Endothelial cell of umbilical vein (primary cell): ENCODE measurements around the gene FAM219B. TPM values are rescaled to one million over a fixed set of nuclear protein-coding genes. Genes with fewer than 3 reads are reported as not detected.

ENCODE experiments used
- BruUV-seq: library from RNA; stranded (reverse); fragments of 400-500 nt; replicated peaks from 2 replicates; lab custom pipeline; 2021; lab: Mats Ljungman, UMichigan
- CTCF ChIA-PET: fragments of 300-600, 350-600 bp; sonication (Branson Sonifier 250); formaldehyde crosslinking; loops from one replicate; lab custom pipeline; 2021; ENCODE audit warnings: antibody characterized with exemption, inconsistent platforms; lab: Charles Lee
- POLR2A ChIA-PET: fragments of 300-600, 350-600 bp; sonication (Branson Sonifier 250); formaldehyde crosslinking; loops from one replicate; lab custom pipeline; 2021; ENCODE audit warnings: antibody characterized with exemption, inconsistent platforms; lab: Charles Lee
- DNase-seq: peaks from one replicate; pipeline ENCODE4 v3.0.0-alpha.2; 2011; ENCODE audit warnings: low read depth, low spot score
- FAIRE-seq: peaks from 2 replicates; lab custom pipeline; 2011; peaks lifted over from hg19 to GRCh38; lab: Jason Lieb, UNC
- H2AFZ ChIP-seq: 2 replicates; pipeline ENCODE4 v1.6.0; 2012; ENCODE audit warnings: low read depth, low read length, control low read depth, inconsistent platforms
- H3K27ac ChIP-seq: 2 replicates; pipeline ENCODE4 v1.5.1; 2011; ENCODE audit warnings: low read depth, mild to moderate bottlenecking, control low read depth, low read length, moderate library complexity; ENCODE audit not compliant: insufficient read depth
- H3K27me3 ChIP-seq, 2 experiments: 2 replicates each; pipeline versions ENCODE4 v1.6.0 to v1.6.1; 2011; ENCODE audit warnings: low read length in 2 of 2, mixed read lengths in 1 of 2; ENCODE audit not compliant: control insufficient read depth in 2 of 2, insufficient read depth in 2 of 2
- H3K36me3 ChIP-seq, 2 experiments: 2 replicates in 1 of 2; 3 replicates in 1 of 2; pipeline ENCODE4 v1.5.1; 2011; ENCODE audit warnings: low read length in 2 of 2, mild to moderate bottlenecking in 1 of 2, moderate library complexity in 1 of 2; ENCODE audit not compliant: control insufficient read depth in 2 of 2, insufficient read depth in 2 of 2; ENCODE audit errors: extremely low read depth in 1 of 2
- H3K4me1 ChIP-seq: 3 replicates; pipeline ENCODE4 v1.5.1; 2011; ENCODE audit warnings: mild to moderate bottlenecking, low read length; ENCODE audit not compliant: control insufficient read depth, insufficient read depth; ENCODE audit errors: extremely low read depth
- H3K4me2 ChIP-seq: 2 replicates; pipeline ENCODE4 v1.6.1; 2011; ENCODE audit warnings: low read length, control low read depth, mixed read lengths; ENCODE audit not compliant: insufficient read depth
- H3K4me3 ChIP-seq, 3 experiments: fragments of 200-600 bp in 1 of 3; sonication (generic), shearing (Covaris generic) in 1 of 3; replicated peaks in 1 of 3; 2 replicates each; pipeline ENCODE4 v1.5.1; 2011 to 2016; ENCODE audit warnings: control low read depth in 3 of 3, low read length in 3 of 3, mild to moderate bottlenecking in 2 of 3, inconsistent platforms in 1 of 3, low read depth in 1 of 3, moderate library complexity in 1 of 3; ENCODE audit not compliant: insufficient read depth in 1 of 3
- H3K79me2 ChIP-seq: 2 replicates; pipeline ENCODE4 v1.6.0; 2012; ENCODE audit warnings: low read length, inconsistent platforms; ENCODE audit not compliant: control insufficient read depth, insufficient read depth
- H3K9ac ChIP-seq: replicated peaks from 2 replicates; pipeline ENCODE3; 2011; ENCODE audit warnings: low read length, control low read depth; ENCODE audit not compliant: insufficient read depth; ENCODE audit errors: extremely low read depth
- H3K9me1 ChIP-seq: replicated peaks from 3 replicates; pipeline ENCODE4 v1.6.0; 2011; ENCODE audit warnings: mild to moderate bottlenecking, low read length; ENCODE audit not compliant: control insufficient read depth, insufficient read depth; ENCODE audit errors: extremely low read depth
- H3K9me3 ChIP-seq: replicated peaks from 2 replicates; pipeline ENCODE4 v1.5.1; 2012; ENCODE audit warnings: low read length, inconsistent platforms; ENCODE audit not compliant: control insufficient read depth, insufficient read depth
- H4K20me1 ChIP-seq: replicated peaks from 2 replicates; pipeline ENCODE3; 2011; ENCODE audit warnings: mild to moderate bottlenecking, low read length; ENCODE audit not compliant: control insufficient read depth, insufficient read depth; ENCODE audit errors: extremely low read depth
- EZH2 ChIP-seq: IDR thresholded peaks from 2 replicates; pipeline ENCODE4 v1.6.1; 2012; ENCODE audit warnings: borderline replicate concordance, low read depth, mild to moderate bottlenecking, moderate library complexity, low read length, inconsistent platforms; ENCODE audit not compliant: severe bottlenecking
- FOS ChIP-seq: IDR thresholded peaks from 2 replicates; pipeline ENCODE4 v1.6.1; 2011; ENCODE audit warnings: mild to moderate bottlenecking, low read length, moderate library complexity, borderline replicate concordance; ENCODE audit not compliant: insufficient read depth
- GATA2 ChIP-seq: IDR thresholded peaks from 2 replicates; pipeline ENCODE4 v1.7.0; 2011; ENCODE audit warnings: low read depth, mild to moderate bottlenecking, moderate library complexity, mixed read lengths, low read length; ENCODE audit not compliant: insufficient read length, insufficient read depth
- JUN ChIP-seq: IDR thresholded peaks from 2 replicates; pipeline ENCODE4 v1.6.1; 2011; ENCODE audit warnings: borderline replicate concordance, low read depth; ENCODE audit not compliant: insufficient read length, insufficient read depth
- MYC ChIP-seq: IDR thresholded peaks from one replicate; pipeline ENCODE4 v1.6.1; 2011; ENCODE audit warnings: mild to moderate bottlenecking, low read depth, low read length
- POLR2A ChIP-seq: IDR thresholded peaks from 2 replicates; pipeline ENCODE4 v1.6.1; 2012; ENCODE audit warnings: low read depth, mild to moderate bottlenecking, control low read depth, low read length
- POLR2AphosphoS5 ChIP-seq: IDR thresholded peaks from 2 replicates; pipeline ENCODE4 v1.6.1; 2012; ENCODE audit warnings: low read depth, mild to moderate bottlenecking, control low read depth, low read length, moderate library complexity; ENCODE audit not compliant: insufficient read depth
- dilution Hi-C: fragments of 300-500 bp; cut with MboI; formaldehyde crosslinking; loops from one replicate; pipeline ENCODE4 v1.15.0; 2019; ENCODE audit warnings: low sequenced_read_pairs; ENCODE audit not compliant: extremely low pct_ligation_motif_present
- intact Hi-C: fragments of 100-400 bp; cut with micrococcal nuclease; formaldehyde crosslinking; loops from one replicate; pipeline ENCODE4 v1.10.0; 2022
- polyA plus RNA-seq, 4 experiments: library from polyadenylated mRNA; depleted of rRNA in 3 of 4; stranded (reverse) in 3 of 4; unstranded in 1 of 4; fragments of >200 nt; gene quantifications; 2 replicates each; pipeline versions ENCODE4 v1.2.1 to v1.2.3, GENCODE V29; 2011 to 2012; ENCODE audit warnings: missing spikeins in 1 of 4
- total RNA-seq: library from RNA; stranded (reverse); gene quantifications from 2 replicates; pipeline ENCODE4 v1.2.3, GENCODE V29; 2021
- TF ChIP-seq, protein P1 (sequence below), 2 donors: IDR thresholded peaks; 1 replicate in 1 of 2; 2 replicates in 1 of 2; pipeline ENCODE4 v1.5.1; 2011; ENCODE audit warnings: low read length in 2 of 2, mild to moderate bottlenecking in 2 of 2, moderate library complexity in 2 of 2, control low read depth in 1 of 2, inconsistent platforms in 1 of 2, low read depth in 1 of 2; ENCODE audit not compliant: insufficient read depth in 1 of 2; ENCODE audit errors: extremely low read depth in 1 of 2
- TF ChIP-seq, protein P2 (sequence below): IDR thresholded peaks from 2 replicates; pipeline ENCODE4 v1.6.1; 2011; ENCODE audit not compliant: insufficient read depth, insufficient read length

The FAM219B gene
- total and polyA plus RNA-seq, 2 donors (not counting 3 experiments of a cell fraction or from before 2014, with no cell fraction given): 57.7 to 73.0 TPM

DNA sequence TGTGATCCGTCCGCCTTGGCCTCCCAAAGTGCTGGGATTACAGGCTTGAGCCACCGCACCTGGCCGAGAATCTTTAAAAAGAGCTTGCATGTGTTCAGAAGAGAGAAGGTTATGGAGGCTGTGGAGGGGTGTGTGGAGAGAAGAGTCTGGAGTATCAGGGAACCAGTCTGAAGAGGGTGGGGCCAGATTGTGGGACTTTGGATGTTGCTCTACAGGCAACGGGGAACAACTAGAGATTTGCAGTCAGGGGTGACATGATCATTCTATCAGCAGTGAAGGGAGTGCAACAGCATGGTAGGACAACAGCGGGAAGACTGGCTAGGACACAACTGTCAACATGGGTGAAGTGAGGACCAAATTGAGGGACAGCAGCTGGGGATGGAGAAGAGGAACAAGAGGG, 42.4 kb downstream of the FAM219B start:
- no peak for FAIRE-seq
- BruUV-seq: no TSS peak

DNA sequence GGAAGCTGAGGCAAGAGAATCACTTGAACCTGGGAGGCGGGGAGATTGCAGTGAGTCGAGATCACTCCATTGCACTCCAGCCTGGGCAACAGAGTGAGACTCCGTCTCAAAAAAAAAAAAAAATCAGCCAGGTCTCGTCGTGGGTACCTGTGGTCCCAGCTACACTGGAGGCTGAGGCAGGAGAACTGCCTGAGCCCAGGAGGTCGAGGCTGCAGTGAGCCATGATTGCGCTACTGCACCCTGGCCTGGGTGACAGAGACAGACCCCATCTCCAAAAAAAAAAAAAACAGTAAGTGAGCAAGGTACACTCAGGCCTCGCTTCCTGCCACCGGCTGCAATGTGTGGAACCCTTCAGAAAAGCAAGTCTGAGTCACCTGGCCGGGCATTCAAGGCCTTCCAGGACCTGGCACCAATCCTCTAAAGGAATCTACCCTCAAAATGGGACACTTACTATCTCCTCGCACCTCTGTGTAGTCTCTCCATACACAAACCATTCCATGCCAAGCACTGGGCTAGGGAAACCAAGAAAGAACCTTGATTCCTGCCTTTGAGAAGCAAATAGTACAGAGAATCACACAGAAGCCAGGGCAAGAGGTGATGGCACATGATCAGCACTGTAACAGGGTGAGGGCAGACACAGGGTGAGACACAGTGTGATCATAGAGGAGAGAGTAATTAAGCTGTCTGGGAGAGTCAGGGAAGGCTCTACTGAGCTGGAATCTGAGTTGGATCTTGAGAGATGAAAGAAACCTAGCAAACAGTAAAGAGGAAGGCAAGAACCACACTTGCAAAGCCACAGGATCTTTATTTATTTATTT, 43.2 kb downstream of the FAM219B start:
- intact Hi-C loops (no loop called here), dilution Hi-C loops (no loop called here)
- no peaks in the 10 kb centered on the region for H3K27me3 ChIP-seq
- no TSS peak for BruUV-seq
- H2AFZ ChIP-seq: no peak overlapping the region
- H3K9me1 ChIP-seq: no peaks in the 10 kb centered on the region
- no peak overlapping the region for H3K27ac ChIP-seq
- CTCF ChIA-PET: interaction anchor here (1.1 to 1.4 kb wide), 2 partner anchors 19 to 38 kb away, joined by 3 to 11 read pairs; no protein-coding TSS in a partner anchor
- no peak overlapping the region for H3K4me3 ChIP-seq
- peaks cover 37% of the 10 kb centered on the region for H3K79me2 ChIP-seq
- no peak overlapping the region for H3K4me2 ChIP-seq
- FAIRE-seq (no peak), DNase-seq (no peak)
- no peaks in the 10 kb centered on the region for H4K20me1 ChIP-seq
- no peaks in the 10 kb centered on the region for H3K36me3 ChIP-seq
- no peak overlapping the region for H3K9ac ChIP-seq
- TF ChIP-seq POLR2AphosphoS5 (no peak), EZH2 (no peak), JUN (no peak), MYC (no peak), FOS (no peak), GATA2 (no peak), POLR2A (no peak)
- TF ChIP-seq, protein P1, sequence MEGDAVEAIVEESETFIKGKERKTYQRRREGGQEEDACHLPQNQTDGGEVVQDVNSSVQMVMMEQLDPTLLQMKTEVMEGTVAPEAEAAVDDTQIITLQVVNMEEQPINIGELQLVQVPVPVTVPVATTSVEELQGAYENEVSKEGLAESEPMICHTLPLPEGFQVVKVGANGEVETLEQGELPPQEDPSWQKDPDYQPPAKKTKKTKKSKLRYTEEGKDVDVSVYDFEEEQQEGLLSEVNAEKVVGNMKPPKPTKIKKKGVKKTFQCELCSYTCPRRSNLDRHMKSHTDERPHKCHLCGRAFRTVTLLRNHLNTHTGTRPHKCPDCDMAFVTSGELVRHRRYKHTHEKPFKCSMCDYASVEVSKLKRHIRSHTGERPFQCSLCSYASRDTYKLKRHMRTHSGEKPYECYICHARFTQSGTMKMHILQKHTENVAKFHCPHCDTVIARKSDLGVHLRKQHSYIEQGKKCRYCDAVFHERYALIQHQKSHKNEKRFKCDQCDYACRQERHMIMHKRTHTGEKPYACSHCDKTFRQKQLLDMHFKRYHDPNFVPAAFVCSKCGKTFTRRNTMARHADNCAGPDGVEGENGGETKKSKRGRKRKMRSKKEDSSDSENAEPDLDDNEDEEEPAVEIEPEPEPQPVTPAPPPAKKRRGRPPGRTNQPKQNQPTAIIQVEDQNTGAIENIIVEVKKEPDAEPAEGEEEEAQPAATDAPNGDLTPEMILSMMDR (IDR thresholded peaks at IDR 0.05; ENCODE audit: extremely low read depth in 1 of 2, insufficient read depth in 1 of 2, low read depth in 1 of 2, low read length in 2 of 2): no peak
- TF ChIP-seq, protein P2, sequence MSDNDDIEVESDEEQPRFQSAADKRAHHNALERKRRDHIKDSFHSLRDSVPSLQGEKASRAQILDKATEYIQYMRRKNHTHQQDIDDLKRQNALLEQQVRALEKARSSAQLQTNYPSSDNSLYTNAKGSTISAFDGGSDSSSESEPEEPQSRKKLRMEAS: no peak
- H3K4me1 ChIP-seq: peaks cover 16% of the 10 kb centered on the region
- POLR2A ChIA-PET: no interaction called here
- H3K9me3 ChIP-seq: no peaks in the 10 kb centered on the region

More for the DNA sequence above, 42.4 kb downstream of the FAM219B start:
- Histone ChIP-seq H3K36me3 (no peaks in the 10 kb centered on the region), H4K20me1 (no peaks in the 10 kb centered on the region), H2AFZ (no peak overlapping the region), H3K27me3 (no peaks in the 10 kb centered on the region), H3K4me3 (no peak overlapping the region), H3K79me2 (peaks cover 42% of the 10 kb centered on the region), H3K27ac (no peak overlapping the region), H3K4me1 (peaks cover 18% of the 10 kb centered on the region), H3K4me2 (no peak overlapping the region), H3K9ac (no peak overlapping the region), H3K9me3 (no peaks in the 10 kb centered on the region), H3K9me1 (no peaks in the 10 kb centered on the region)
- dilution Hi-C loops: no loop called here
- TF ChIP-seq FOS: no peak
- no peak for TF ChIP-seq POLR2A
- no peak for TF ChIP-seq MYC
- POLR2A ChIA-PET: no interaction called here
- no peak for DNase-seq
- CTCF ChIA-PET: interaction anchor here (1.1 to 1.4 kb wide), 2 partner anchors 20 to 37 kb away, joined by 3 to 11 read pairs; no protein-coding TSS in a partner anchor
- intact Hi-C loops: no loop called here
